ENCODE data around the gene MYRF. TPM values are rescaled to one million over a fixed set of nuclear protein-coding genes. Genes with fewer than 3 reads are reported as not detected.

Gene MYRF
- total and polyA plus RNA-seq, 2 of the 4 experiments (the other 2 are of a cell fraction): 1.6 to 10.7 TPM

DNA sequence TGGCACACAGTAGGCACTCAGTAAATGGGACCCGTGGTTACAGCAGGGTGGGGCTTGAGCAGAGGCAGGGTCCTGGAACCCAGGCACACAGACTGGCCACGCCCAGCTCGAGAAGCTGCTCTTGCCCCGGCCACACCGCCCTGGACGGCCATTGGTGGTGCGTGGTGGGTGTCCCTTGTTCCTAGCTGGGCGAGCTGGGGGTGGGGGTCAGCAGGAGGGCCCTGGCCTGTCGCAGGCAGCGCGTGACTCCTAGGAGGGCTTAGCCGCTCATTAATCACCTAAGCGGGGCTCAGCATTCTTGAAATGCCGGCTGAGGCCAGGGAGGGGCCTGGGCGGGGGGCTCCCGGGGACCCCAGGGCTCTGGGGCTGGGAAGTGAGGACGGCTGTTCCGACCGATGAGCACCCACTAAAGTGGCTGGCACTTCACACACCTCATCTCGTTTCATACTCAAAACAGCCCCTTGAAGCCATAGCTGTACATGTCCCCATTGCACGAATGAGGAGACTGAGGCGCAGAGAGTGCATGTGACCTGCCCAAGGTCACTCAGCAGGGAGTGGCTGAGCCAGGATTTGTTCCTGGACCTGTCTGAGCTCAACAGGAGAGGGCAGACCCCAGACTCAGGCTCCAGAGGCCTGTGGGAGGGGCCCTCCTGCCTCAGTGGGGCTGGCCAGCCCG is 11.6 kb downstream of the MYRF start:
- CTCF ChIA-PET: no interaction called here
- H3K4me2 ChIP-seq (ENCODE audit: low read depth, low read length): no peak overlapping the region
- intact Hi-C loops (cut with micrococcal nuclease): no loop called here
- WGBS, 2 experiments (ENCODE audit: extremely low coverage in 2 of 2, insufficient read length in 1 of 2): 73% methylated on average over 13 of the region's 23 CpGs; no CpG with 5 or more reads in 1 of the 2 experiments
- DNase-seq (no peak), ATAC-seq (ENCODE audit: low read depth) (no peak)
- H2AFZ ChIP-seq (replicated peaks; ENCODE audit: low read length, poor library complexity): peak overlapping the region; percentile 1
- H3K9me3 ChIP-seq (ENCODE audit: control insufficient read depth, insufficient read depth, low read length): no peaks in the 10 kb centered on the region
- no peak overlapping the region for H2AK9ac ChIP-seq (replicated peaks; ENCODE audit: low read depth, low read length, poor library complexity)
- H3K27ac ChIP-seq (ENCODE audit: insufficient read depth, low read length): no peak overlapping the region
- no TSS peak for BruUV-seq (replicated peaks)
- TF ChIP-seq CHD1 (IDR thresholded peaks at IDR 0.05; ENCODE audit: low read depth, low read length) (no peak), RCOR1 (IDR thresholded peaks at IDR 0.05; ENCODE audit: insufficient replicate concordance, low read length) (no peak), POLR2A (IDR thresholded peaks at IDR 0.05; ENCODE audit: low read depth, low read length) (no peak), MAFK (IDR thresholded peaks at IDR 0.05; ENCODE audit: low read depth, low read length) (no peak), NFE2L2 (IDR thresholded peaks at IDR 0.05; ENCODE audit: low read depth, low read length) (no peak), BHLHE40 (IDR thresholded peaks at IDR 0.05; ENCODE audit: low read depth, low read length) (no peak), RFX5 (IDR thresholded peaks at IDR 0.05; ENCODE audit: low read depth, low read length) (no peak), FOS (IDR thresholded peaks at IDR 0.05; ENCODE audit: low read depth, low read length) (no peak), CEBPB (IDR thresholded peaks at IDR 0.05; ENCODE audit: low read depth, low read length) (no peak), MAZ (IDR thresholded peaks at IDR 0.05; ENCODE audit: borderline replicate concordance, low read depth, low read length) (no peak), RAD21 (IDR thresholded peaks at IDR 0.05; ENCODE audit: low read length) (no peak), MXI1 (IDR thresholded peaks at IDR 0.05; ENCODE audit: borderline replicate concordance, low read depth, low read length) (no peak), SMC3 (IDR thresholded peaks at IDR 0.05; ENCODE audit: low read depth, low read length) (no peak)
- TF ChIP-seq, protein P1, sequence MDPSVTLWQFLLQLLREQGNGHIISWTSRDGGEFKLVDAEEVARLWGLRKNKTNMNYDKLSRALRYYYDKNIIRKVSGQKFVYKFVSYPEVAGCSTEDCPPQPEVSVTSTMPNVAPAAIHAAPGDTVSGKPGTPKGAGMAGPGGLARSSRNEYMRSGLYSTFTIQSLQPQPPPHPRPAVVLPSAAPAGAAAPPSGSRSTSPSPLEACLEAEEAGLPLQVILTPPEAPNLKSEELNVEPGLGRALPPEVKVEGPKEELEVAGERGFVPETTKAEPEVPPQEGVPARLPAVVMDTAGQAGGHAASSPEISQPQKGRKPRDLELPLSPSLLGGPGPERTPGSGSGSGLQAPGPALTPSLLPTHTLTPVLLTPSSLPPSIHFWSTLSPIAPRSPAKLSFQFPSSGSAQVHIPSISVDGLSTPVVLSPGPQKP (IDR thresholded peaks at IDR 0.05; ENCODE audit: borderline replicate concordance, low read depth, low read length): no peak
- TF ChIP-seq, protein P2, sequence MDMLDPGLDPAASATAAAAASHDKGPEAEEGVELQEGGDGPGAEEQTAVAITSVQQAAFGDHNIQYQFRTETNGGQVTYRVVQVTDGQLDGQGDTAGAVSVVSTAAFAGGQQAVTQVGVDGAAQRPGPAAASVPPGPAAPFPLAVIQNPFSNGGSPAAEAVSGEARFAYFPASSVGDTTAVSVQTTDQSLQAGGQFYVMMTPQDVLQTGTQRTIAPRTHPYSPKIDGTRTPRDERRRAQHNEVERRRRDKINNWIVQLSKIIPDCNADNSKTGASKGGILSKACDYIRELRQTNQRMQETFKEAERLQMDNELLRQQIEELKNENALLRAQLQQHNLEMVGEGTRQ (IDR thresholded peaks at IDR 0.05; ENCODE audit: low read depth, low read length): no peak
- TF ChIP-seq, protein P3, sequence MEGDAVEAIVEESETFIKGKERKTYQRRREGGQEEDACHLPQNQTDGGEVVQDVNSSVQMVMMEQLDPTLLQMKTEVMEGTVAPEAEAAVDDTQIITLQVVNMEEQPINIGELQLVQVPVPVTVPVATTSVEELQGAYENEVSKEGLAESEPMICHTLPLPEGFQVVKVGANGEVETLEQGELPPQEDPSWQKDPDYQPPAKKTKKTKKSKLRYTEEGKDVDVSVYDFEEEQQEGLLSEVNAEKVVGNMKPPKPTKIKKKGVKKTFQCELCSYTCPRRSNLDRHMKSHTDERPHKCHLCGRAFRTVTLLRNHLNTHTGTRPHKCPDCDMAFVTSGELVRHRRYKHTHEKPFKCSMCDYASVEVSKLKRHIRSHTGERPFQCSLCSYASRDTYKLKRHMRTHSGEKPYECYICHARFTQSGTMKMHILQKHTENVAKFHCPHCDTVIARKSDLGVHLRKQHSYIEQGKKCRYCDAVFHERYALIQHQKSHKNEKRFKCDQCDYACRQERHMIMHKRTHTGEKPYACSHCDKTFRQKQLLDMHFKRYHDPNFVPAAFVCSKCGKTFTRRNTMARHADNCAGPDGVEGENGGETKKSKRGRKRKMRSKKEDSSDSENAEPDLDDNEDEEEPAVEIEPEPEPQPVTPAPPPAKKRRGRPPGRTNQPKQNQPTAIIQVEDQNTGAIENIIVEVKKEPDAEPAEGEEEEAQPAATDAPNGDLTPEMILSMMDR (conservative IDR thresholded peaks at IDR 0.05; ENCODE audit: low read depth, low read length): no peak
- no peaks in the 10 kb centered on the region for H4K20me1 ChIP-seq (ENCODE audit: insufficient read depth, low read length)
- H2BK15ac ChIP-seq (ENCODE audit: low read depth, low read length): no peak overlapping the region
- peaks cover under 1% of the 10 kb centered on the region for H3K4me1 ChIP-seq (ENCODE audit: control insufficient read depth, insufficient read depth, low read length)
- no peak overlapping the region for H4K5ac ChIP-seq (ENCODE audit: low read depth, low read length)
- no peaks in the 10 kb centered on the region; a peak in 1 of 4 replicates for H3K79me1 ChIP-seq (ENCODE audit: low read depth in 1 of 2, low read length in 2 of 2)
- POLR2A ChIA-PET (ENCODE audit: unreplicated experiment): no interaction called here
- no peak overlapping the region for H2BK120ac ChIP-seq (ENCODE audit: low read depth, low read length)
- H3K9ac ChIP-seq (ENCODE audit: low read depth, low read length): no peak overlapping the region
- H3K18ac ChIP-seq (ENCODE audit: low read depth, low read length): no peak overlapping the region
- no peak overlapping the region for H2BK5ac ChIP-seq (ENCODE audit: low read depth, low read length, poor library complexity, severe bottlenecking)
- no peak overlapping the region for H3K4me3 ChIP-seq (ENCODE audit: insufficient read depth, low read depth, low read length)
- no peaks in the 10 kb centered on the region for H3K36me3 ChIP-seq (ENCODE audit: control insufficient read depth, insufficient read depth, low read length)
- H3K27me3 ChIP-seq (ENCODE audit: control insufficient read depth, insufficient read depth, low read length): no peaks in the 10 kb centered on the region; the same call in 1 of the 2 replicates
- dilution Hi-C loops (cut with HindIII; ENCODE audit: low sequenced_read_pairs, unreplicated experiment): no loop called here
- H4K91ac ChIP-seq (ENCODE audit: insufficient read depth, low read depth, low read length): no peak overlapping the region
- H3K14ac ChIP-seq (replicated peaks; ENCODE audit: low read depth, low read length): no peak overlapping the region
- H3K56ac ChIP-seq (ENCODE audit: extremely low read depth, insufficient read depth, low read length): no peak overlapping the region
- no peak overlapping the region for H3K23ac ChIP-seq (ENCODE audit: low read depth, low read length)
- H3K4ac ChIP-seq (ENCODE audit: low read depth, low read length): no peak overlapping the region
- H3K9me1 ChIP-seq (ENCODE audit: insufficient read depth, low read length): no peaks in the 10 kb centered on the region
- no peak overlapping the region for H2BK20ac ChIP-seq (ENCODE audit: low read depth, low read length)
- H4K8ac ChIP-seq (ENCODE audit: low read depth in 2 of 2, low read length in 2 of 2): no peak overlapping the region
- H2AK5ac ChIP-seq (ENCODE audit: low read depth, low read length): no peak overlapping the region
- in situ Hi-C loops (cut with MboI; ENCODE audit: low sequenced_read_pairs): no loop called here
